ENCODE measurements around the gene CLUH.
A peak's percentile ranks its signal among the peaks of the same experiment; 100 is the strongest.

CLUH gene

DNA sequence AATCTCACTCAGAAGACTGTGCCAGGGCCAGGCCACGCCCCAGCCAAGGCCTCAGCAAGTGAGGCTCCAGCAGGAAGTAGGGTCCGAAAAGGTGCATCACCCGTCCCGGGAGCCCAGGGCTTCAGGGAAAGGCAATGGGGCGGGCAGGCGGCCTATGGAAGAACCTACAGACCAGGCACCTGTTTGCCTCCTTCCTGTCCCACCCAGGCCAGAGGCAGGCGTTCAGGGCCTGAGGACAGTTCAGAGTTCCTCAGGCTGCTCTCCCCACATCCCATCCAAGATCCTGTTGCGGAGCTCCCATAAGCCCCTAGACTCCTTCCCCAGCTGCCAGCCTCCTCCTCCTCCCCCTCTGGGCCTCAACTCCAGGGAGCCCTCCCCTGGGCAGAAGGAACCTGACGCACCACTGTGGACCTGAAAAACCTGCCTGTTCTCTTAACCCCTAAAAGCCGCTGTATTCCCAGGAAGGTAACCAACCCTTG, 2.3 kb downstream of the CLUH start (continued):
- TF ChIP-seq SCRT2 (tag by site-specific recombination; IDR thresholded peaks at IDR 0.05), result peak; percentile 76; the same call in 1 of the 2 replicates
- TF ChIP-seq SP2 (tag by site-specific recombination; IDR thresholded peaks at IDR 0.05), result peak; percentile 51
- no peak for TF ChIP-seq ZNF645 (tag by site-specific recombination; IDR thresholded peaks at IDR 0.05)
- peak; percentile 65; the same call in 1 of the 2 replicates for TF ChIP-seq ZIC2 (tag by site-specific recombination; IDR thresholded peaks at IDR 0.05)

DNA sequence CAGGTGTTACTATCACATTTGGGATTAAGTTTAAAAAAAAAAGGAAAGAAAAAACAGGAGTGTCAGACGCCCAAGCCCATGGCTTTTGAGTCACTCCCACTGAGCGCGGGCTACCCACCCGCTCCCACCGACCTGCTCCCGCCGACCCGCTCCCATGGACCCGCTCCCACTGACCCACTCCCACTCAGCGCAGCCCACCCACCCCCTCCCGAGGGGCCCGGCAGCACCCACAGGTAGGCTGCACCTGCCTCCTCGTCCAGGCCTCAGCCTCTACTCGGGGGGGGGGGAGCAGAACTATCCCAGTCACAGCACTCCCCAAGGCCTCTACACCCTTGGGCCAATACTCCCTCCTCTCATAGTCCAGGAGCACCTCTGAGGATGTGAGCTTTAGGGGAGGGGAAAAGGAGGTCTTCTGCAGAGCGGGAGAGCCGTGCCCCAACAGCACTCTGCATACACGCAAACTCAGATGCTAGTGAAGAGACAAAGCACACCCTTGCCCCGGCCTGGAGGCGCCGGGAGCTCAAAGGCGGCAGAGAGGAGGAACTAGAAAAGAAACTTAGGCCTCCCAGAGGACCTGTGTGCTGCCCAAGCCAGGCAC, 2.9 kb downstream of the CLUH start:
- TF ChIP-seq EGR2 (tag by site-specific recombination; IDR thresholded peaks at IDR 0.05; ENCODE audit: low read depth) (peak; percentile 92), ZFHX2 (tag by site-specific recombination; conservative IDR thresholded peaks at IDR 0.05) (peak; percentile 89), ZNF707 (tag by site-specific recombination; IDR thresholded peaks at IDR 0.05) (no peak)
- ChIA-PET POLR2A (no interaction called here), CTCF (interaction anchor here (2.0 kb wide), 1 partner anchor 22 kb away, joined by 6 read pairs; no protein-coding TSS in a partner anchor)
- no peak overlapping the region for H3K4me3 ChIP-seq (ENCODE audit: low read depth, low read length)
- no peaks in the 10 kb centered on the region for H3K9me3 ChIP-seq (ENCODE audit: control insufficient read depth, insufficient read depth, low read depth, low read length)
- H3K36me3 ChIP-seq (ENCODE audit: control insufficient read depth in 2 of 2, insufficient read depth in 1 of 2, low read length in 2 of 2), result peaks cover 0 to 9% of the 10 kb centered on the region in 2 experiments; a peak in 1 of 3 replicates
- H3K27ac ChIP-seq (ENCODE audit: extremely low read depth, low read depth, low read length), result peak overlapping the region; percentile 44; the same call in 1 of the 2 replicates
- H3K4me1 ChIP-seq (ENCODE audit: control insufficient read depth, insufficient read depth, low read length), result peaks cover 13% of the 10 kb centered on the region

DNA sequence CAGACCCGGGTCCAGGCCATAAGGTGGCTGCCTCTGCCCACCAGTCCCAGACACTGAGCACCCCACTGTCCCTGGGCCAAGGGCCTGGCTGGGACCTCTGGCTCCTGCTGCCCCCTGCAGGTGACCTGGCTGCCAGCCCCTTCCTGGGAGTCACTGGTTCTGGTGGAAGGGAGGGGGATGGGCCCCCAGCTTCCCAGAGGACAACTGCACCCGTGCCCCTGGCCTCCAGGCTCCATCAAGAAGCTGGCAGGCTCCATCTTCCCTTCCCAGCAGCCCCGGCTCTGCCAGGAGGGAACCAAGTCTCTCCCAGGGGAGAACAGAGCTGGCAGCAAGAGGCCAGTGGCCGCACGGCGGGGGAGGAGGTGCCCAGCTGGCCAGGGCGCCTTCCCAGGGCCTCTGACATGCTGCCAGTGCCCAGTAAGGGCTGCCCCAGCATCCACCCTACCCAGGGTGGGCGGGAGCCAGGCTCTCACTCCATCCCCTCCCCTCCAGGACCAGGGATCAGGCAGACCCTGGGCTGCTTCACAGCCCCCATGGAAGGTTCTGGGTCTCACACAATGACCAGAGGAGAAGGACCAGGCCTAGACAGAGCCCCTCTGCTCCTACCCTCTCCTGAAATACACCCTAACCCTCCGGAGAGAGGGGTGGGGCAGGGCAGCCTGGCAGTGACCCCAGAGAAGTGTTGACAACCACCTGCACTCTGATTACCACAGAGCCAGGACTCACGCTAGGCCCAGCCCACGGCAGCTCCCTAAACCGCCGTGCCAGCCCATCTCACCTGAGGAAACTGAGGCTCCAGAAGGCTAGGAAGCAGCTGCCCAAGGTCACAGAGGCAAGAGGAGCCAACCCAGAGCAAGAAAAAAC, 3.6 kb downstream of the CLUH start:
- no peak overlapping the region for H3K4me3 ChIP-seq (ENCODE audit: low read depth, low read length)
- POLR2A ChIA-PET, result no interaction called here
- H3K4me1 ChIP-seq (ENCODE audit: control insufficient read depth, insufficient read depth, low read length), result peaks cover 13% of the 10 kb centered on the region
- H3K36me3 ChIP-seq (ENCODE audit: control insufficient read depth in 2 of 2, insufficient read depth in 1 of 2, low read length in 2 of 2), result peaks cover 0 to 17% of the 10 kb centered on the region in 2 experiments; a peak in 2 of 3 replicates
- H3K27ac ChIP-seq (ENCODE audit: extremely low read depth, low read depth, low read length), result no peak overlapping the region
- CTCF ChIA-PET, result interaction anchor here (0.6 to 2.0 kb wide), 8 partner anchors 14 to 326 kb away, joined by 3 to 6 read pairs (median 3); no protein-coding TSS in a partner anchor
- no peaks in the 10 kb centered on the region for H3K9me3 ChIP-seq (ENCODE audit: control insufficient read depth, insufficient read depth, low read depth, low read length)
- TF ChIP-seq ZNF514 (tag by site-specific recombination; IDR thresholded peaks at IDR 0.05) (no peak), CTCF (tag by site-specific recombination; IDR thresholded peaks at IDR 0.05) (peak; percentile 64), ZNF704 (tag by site-specific recombination; IDR thresholded peaks at IDR 0.05) (no peak), ZIC2 (tag by site-specific recombination; IDR thresholded peaks at IDR 0.05) (0 out of 2 replicates have a peak, but pooled peaks have one; percentile 51), ZBTB8A (tag by site-specific recombination; IDR thresholded peaks at IDR 0.05) (no peak), ZNF555 (tag by site-specific recombination; conservative IDR thresholded peaks at IDR 0.05) (no peak), ZNF391 (tag by site-specific recombination; IDR thresholded peaks at IDR 0.05; ENCODE audit: borderline replicate concordance, low read depth) (no peak), MEIS1 (CRISPR knock-in tag; IDR thresholded peaks at IDR 0.05; ENCODE audit: borderline replicate concordance) (no peak), SCRT1 (tag by site-specific recombination; IDR thresholded peaks at IDR 0.05; ENCODE audit: borderline replicate concordance) (no peak), ZNF169 (tag by site-specific recombination; IDR thresholded peaks at IDR 0.05) (no peak), PATZ1 (tag by site-specific recombination; IDR thresholded peaks at IDR 0.05) (peak; percentile 46), ZNF311 (tag by site-specific recombination; IDR thresholded peaks at IDR 0.05; ENCODE audit: borderline replicate concordance) (no peak), GLIS2 (tag by site-specific recombination; IDR thresholded peaks at IDR 0.05) (0 out of 2 replicates have a peak, but pooled peaks have one; percentile 20), ZNF416 (tag by site-specific recombination; IDR thresholded peaks at IDR 0.05) (no peak)
- TF ChIP-seq, protein P1, sequence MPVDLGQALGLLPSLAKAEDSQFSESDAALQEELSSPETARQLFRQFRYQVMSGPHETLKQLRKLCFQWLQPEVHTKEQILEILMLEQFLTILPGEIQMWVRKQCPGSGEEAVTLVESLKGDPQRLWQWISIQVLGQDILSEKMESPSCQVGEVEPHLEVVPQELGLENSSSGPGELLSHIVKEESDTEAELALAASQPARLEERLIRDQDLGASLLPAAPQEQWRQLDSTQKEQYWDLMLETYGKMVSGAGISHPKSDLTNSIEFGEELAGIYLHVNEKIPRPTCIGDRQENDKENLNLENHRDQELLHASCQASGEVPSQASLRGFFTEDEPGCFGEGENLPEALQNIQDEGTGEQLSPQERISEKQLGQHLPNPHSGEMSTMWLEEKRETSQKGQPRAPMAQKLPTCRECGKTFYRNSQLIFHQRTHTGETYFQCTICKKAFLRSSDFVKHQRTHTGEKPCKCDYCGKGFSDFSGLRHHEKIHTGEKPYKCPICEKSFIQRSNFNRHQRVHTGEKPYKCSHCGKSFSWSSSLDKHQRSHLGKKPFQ (tag by site-specific recombination; IDR thresholded peaks at IDR 0.05), result no peak
